Mesenchymal stem cell (in vitro differentiated cells and primary cell): ENCODE measurements around the gene AFF1.

Experiments used
- DNase-seq: peaks from one replicate; pipeline ENCODE4 v3.0.0-alpha.2; 2013
- H2AFZ ChIP-seq: one replicate; pipeline ENCODE4 v1.6.1; 2013; ENCODE audit warnings: low read depth, mild to moderate bottlenecking, control low read depth, inconsistent platforms, low read length, moderate library complexity
- H2AK5ac ChIP-seq: 2 replicates; pipeline ENCODE4 v1.6.1; 2013; ENCODE audit warnings: low read length, moderate library complexity, mild to moderate bottlenecking, inconsistent platforms; ENCODE audit not compliant: severe bottlenecking
- H2BK120ac ChIP-seq: one replicate; pipeline ENCODE4 v1.6.1; 2013; ENCODE audit warnings: low read depth, mild to moderate bottlenecking, inconsistent platforms, low read length, moderate library complexity
- H2BK12ac ChIP-seq, 2 experiments: one replicate each; pipeline ENCODE4 v1.6.1; 2013; ENCODE audit warnings: inconsistent platforms in 2 of 2, low read length in 2 of 2, mild to moderate bottlenecking in 2 of 2, moderate library complexity in 2 of 2, control low read depth in 1 of 2
- H2BK15ac ChIP-seq: one replicate; pipeline ENCODE4 v1.6.1; 2013; ENCODE audit warnings: mild to moderate bottlenecking, low read depth, inconsistent platforms; ENCODE audit not compliant: poor library complexity, severe bottlenecking
- H2BK5ac ChIP-seq: 2 replicates; pipeline ENCODE4 v1.6.1; 2013; ENCODE audit warnings: low read depth, mild to moderate bottlenecking, low read length, control low read depth, inconsistent platforms; ENCODE audit not compliant: poor library complexity, severe bottlenecking
- H3K14ac ChIP-seq, 2 experiments: one replicate each; pipeline ENCODE4 v1.6.1; 2013; ENCODE audit warnings: inconsistent platforms in 2 of 2, low read length in 2 of 2, control low read depth in 1 of 2, mild to moderate bottlenecking in 1 of 2, moderate library complexity in 1 of 2
- H3K18ac ChIP-seq, 2 experiments: one replicate each; pipeline ENCODE4 v1.6.1; 2013; ENCODE audit warnings: inconsistent platforms in 2 of 2, low read length in 2 of 2, control low read depth in 1 of 2, low read depth in 1 of 2, mild to moderate bottlenecking in 1 of 2
- H3K23ac ChIP-seq, 2 experiments: one replicate each; pipeline ENCODE4 v1.6.1; 2013; ENCODE audit warnings: inconsistent platforms in 2 of 2, low read length in 2 of 2, mild to moderate bottlenecking in 2 of 2, moderate library complexity in 2 of 2, control low read depth in 1 of 2
- H3K27ac ChIP-seq: 2 replicates; pipeline ENCODE4 v1.5.1; 2013; ENCODE audit warnings: mild to moderate bottlenecking, moderate library complexity, low read length, control low read depth, inconsistent platforms; ENCODE audit not compliant: poor library complexity, severe bottlenecking
- H3K27me3 ChIP-seq, 2 experiments: 2 replicates each; pipeline versions ENCODE4 v1.6.1 to v1.7.0; 2013; ENCODE audit warnings: low read length in 2 of 2, mild to moderate bottlenecking in 2 of 2, moderate library complexity in 2 of 2, control low read depth in 1 of 2, inconsistent platforms in 1 of 2; ENCODE audit not compliant: control insufficient read depth in 1 of 2, insufficient read depth in 1 of 2
- H3K36me3 ChIP-seq, 2 experiments: 2 replicates each; pipeline versions ENCODE4 v1.6.1 to v1.7.0; 2013; ENCODE audit warnings: low read length in 2 of 2, control low read depth in 1 of 2, inconsistent platforms in 1 of 2, low read depth in 1 of 2, mild to moderate bottlenecking in 1 of 2; ENCODE audit not compliant: insufficient read depth in 2 of 2, control insufficient read depth in 1 of 2
- H3K4ac ChIP-seq, 2 experiments: one replicate each; pipeline ENCODE4 v1.6.1; 2013; ENCODE audit warnings: inconsistent platforms in 2 of 2, low read length in 2 of 2, mild to moderate bottlenecking in 2 of 2, moderate library complexity in 2 of 2, control low read depth in 1 of 2, low read depth in 1 of 2
- H3K4me1 ChIP-seq: 2 replicates; pipeline ENCODE4 v1.6.1; 2013; ENCODE audit warnings: low read depth, low read length, control low read depth; ENCODE audit not compliant: control insufficient read depth, insufficient read depth
- H3K4me2 ChIP-seq: 2 replicates; pipeline ENCODE4 v1.6.1; 2013; ENCODE audit warnings: low read length, mild to moderate bottlenecking, inconsistent platforms; ENCODE audit not compliant: poor library complexity, severe bottlenecking
- H3K4me3 ChIP-seq, 2 experiments: 2 replicates each; pipeline versions ENCODE4 v1.5.1 to v1.7.0; 2013; ENCODE audit warnings: low read length in 2 of 2, mild to moderate bottlenecking in 2 of 2, control low read depth in 1 of 2, low read depth in 1 of 2; ENCODE audit not compliant: insufficient read depth in 1 of 2
- H3K79me1 ChIP-seq: replicated peaks from 2 replicates; pipeline ENCODE4 v1.6.1; 2013; ENCODE audit warnings: mild to moderate bottlenecking, control low read depth, low read length, inconsistent platforms; ENCODE audit not compliant: poor library complexity, severe bottlenecking
- H3K9ac ChIP-seq: 2 replicates; pipeline ENCODE4 v1.7.0; 2013; ENCODE audit warnings: mild to moderate bottlenecking, low read length, moderate library complexity
- H3K9me3 ChIP-seq: 2 replicates; pipeline ENCODE4 v1.7.0; 2013; ENCODE audit warnings: mild to moderate bottlenecking, low read length; ENCODE audit not compliant: control insufficient read depth
- H4K8ac ChIP-seq: one replicate; pipeline ENCODE4 v1.6.1; 2013; ENCODE audit warnings: inconsistent platforms, mild to moderate bottlenecking, low read length, moderate library complexity
- H4K91ac ChIP-seq: one replicate; pipeline ENCODE4 v1.6.1; 2013; ENCODE audit warnings: mild to moderate bottlenecking, low read length, inconsistent platforms
- WGBS: methylation state at CpG from one replicate; pipeline ENCODE4 v1.1.7; 2013; ENCODE audit warnings: mixed read lengths; 5-methylcytosine and 5-hydroxymethylcytosine counted together

The AFF1 gene

DNA sequence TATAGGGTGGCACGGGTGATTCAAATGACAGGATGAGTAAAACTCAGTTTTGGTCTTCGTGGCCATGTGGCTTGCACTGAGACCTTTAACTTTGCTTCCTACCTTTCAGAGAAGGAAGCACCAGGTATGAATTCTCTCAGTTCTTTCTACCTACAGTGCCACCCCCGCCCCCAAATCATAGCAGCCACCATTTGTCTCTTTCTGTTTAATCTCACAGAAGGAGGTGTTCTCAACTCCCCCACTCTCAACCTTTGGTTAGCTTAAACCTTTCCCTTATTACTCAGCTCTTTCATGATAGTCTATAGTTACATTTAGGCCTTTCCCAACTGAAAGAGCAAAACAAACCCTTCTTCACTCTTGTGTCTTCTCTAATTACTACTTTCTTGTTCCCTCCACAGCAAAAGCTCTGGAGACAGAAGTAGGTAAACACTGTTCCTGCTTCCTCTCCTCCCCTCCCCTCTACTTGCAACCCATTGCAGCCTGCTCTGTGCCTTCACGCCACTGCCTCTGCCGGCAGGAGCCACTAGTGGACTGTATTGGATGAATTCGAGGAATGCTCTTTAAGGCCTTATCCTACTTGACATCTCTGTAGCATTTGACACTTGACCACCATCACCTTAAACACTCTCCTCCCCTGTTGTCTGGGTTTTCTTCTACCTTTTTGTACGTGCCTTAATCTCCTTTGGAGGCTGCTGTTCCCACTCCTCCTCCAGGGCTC, 123.7 kb downstream of the AFF1 start:
- Histone ChIP-seq H3K27me3 (no peaks in the 10 kb centered on the region), H3K27ac (no peak overlapping the region), H2BK5ac (no peak overlapping the region), H3K18ac (peak overlapping the region in 1 of 2 experiments; percentile 71), H3K4me3 (no peak overlapping the region), H4K8ac (no peak overlapping the region), H2BK120ac (no peak overlapping the region), H3K14ac (no peak overlapping the region), H2BK12ac (no peak overlapping the region), H3K79me1 (peaks cover 28% of the 10 kb centered on the region), H3K4me2 (no peak overlapping the region), H3K9ac (no peak overlapping the region), H2AFZ (no peak overlapping the region), H2BK15ac (no peak overlapping the region), H3K23ac (no peak overlapping the region), H3K9me3 (no peaks in the 10 kb centered on the region), H3K4ac (no peak overlapping the region), H3K36me3 (peaks cover 3 to 12% of the 10 kb centered on the region in 2 experiments), H4K91ac (no peak overlapping the region), H2AK5ac (no peak overlapping the region), H3K4me1 (peaks cover 10% of the 10 kb centered on the region)
- WGBS = 58% methylated on average over 7 of the region's 7 CpGs
- peak; percentile 47 for DNase-seq

DNA sequence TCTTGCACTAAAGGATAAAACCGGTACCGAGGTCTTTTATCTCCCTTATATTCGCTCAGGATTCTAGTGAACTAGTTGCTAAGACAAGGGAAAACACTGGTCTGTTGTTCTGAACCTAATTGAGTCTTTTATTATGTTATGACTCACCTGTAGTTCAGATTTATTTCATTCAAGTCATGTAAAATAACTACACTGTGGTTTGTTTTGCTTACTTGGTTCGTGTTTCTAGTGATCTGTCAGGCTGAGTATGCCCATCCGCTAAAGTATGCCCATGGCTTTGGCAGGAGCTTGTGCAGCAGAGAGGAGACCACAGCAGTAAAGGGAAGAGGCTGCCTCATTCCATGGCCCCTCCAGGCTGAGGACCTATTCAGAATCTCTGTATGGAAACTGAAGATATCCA, 126.1 kb downstream of the AFF1 start:
- Histone ChIP-seq H3K27ac (no peak overlapping the region), H2BK12ac (no peak overlapping the region), H2BK5ac (no peak overlapping the region), H3K27me3 (no peaks in the 10 kb centered on the region), H3K23ac (no peak overlapping the region), H4K8ac (no peak overlapping the region), H3K4me1 (peaks cover 10% of the 10 kb centered on the region), H3K4me3 (no peak overlapping the region), H3K4ac (no peak overlapping the region), H2BK15ac (no peak overlapping the region), H3K79me1 (peaks cover 24% of the 10 kb centered on the region), H4K91ac (no peak overlapping the region), H2AFZ (no peak overlapping the region), H3K9me3 (no peaks in the 10 kb centered on the region), H3K9ac (no peak overlapping the region), H2BK120ac (no peak overlapping the region), H2AK5ac (no peak overlapping the region), H3K18ac (no peak overlapping the region), H3K14ac (no peak overlapping the region), H3K36me3 (peaks cover 3 to 12% of the 10 kb centered on the region in 2 experiments), H3K4me2 (no peak overlapping the region)
- WGBS = 78% methylated on average over 4 of the region's 5 CpGs
- DNase-seq = peak; percentile 60

DNA sequence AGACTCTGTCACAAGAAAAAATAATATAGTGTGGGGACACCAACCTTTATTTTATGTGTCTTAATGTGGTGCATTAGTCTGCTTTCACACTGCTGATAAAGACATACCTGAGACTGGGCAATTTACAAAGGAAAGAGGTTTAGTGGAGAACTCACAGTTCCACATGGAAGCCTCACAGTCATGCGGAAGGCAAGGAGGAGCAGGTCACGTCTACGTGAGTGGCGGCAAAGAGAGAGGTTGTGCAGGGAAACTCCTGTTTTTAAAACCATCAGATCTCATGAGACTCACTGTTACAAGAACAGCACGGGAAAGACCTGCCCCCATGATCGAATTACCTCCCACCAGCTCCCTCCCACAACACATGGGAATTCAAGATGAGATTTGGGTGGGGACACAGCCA, 130.2 kb downstream of the AFF1 start:
- H4K91ac ChIP-seq = no peak overlapping the region
- H4K8ac ChIP-seq = no peak overlapping the region
- H3K4ac ChIP-seq = no peak overlapping the region
- H3K9ac ChIP-seq = no peak overlapping the region
- H2BK12ac ChIP-seq = no peak overlapping the region
- no peak overlapping the region for H2AFZ ChIP-seq
- H3K79me1 ChIP-seq = peaks cover 22% of the 10 kb centered on the region
- peaks cover 0 to 9% of the 10 kb centered on the region in 2 experiments for H3K36me3 ChIP-seq
- no peak overlapping the region for H3K18ac ChIP-seq
- WGBS = 70% methylated on average over 4 of the region's 6 CpGs
- no peak overlapping the region for H3K4me2 ChIP-seq
- no peak overlapping the region for H3K14ac ChIP-seq
- DNase-seq = no peak
- H2BK120ac ChIP-seq = no peak overlapping the region
- no peak overlapping the region for H2AK5ac ChIP-seq
- no peaks in the 10 kb centered on the region for H3K27me3 ChIP-seq
- no peak overlapping the region for H2BK15ac ChIP-seq
- H3K4me3 ChIP-seq = no peak overlapping the region
- H3K23ac ChIP-seq = no peak overlapping the region
- no peak overlapping the region for H2BK5ac ChIP-seq
- H3K4me1 ChIP-seq = peaks cover 2% of the 10 kb centered on the region
- H3K27ac ChIP-seq = no peak overlapping the region
- H3K9me3 ChIP-seq = no peaks in the 10 kb centered on the region

- H3K9me3 ChIP-seq = no peaks in the 10 kb centered on the region
- H3K79me1 ChIP-seq = peaks cover 26% of the 10 kb centered on the region
- no peak overlapping the region for H3K27ac ChIP-seq
- H2BK15ac ChIP-seq = no peak overlapping the region
- no peak overlapping the region for H3K9ac ChIP-seq
- H3K4ac ChIP-seq = no peak overlapping the region
- H3K36me3 ChIP-seq = peaks cover 0 to 9% of the 10 kb centered on the region in 2 experiments
- no peak overlapping the region for H2BK5ac ChIP-seq
- H3K4me3 ChIP-seq = no peak overlapping the region
- H3K14ac ChIP-seq = no peak overlapping the region
- DNase-seq = no peak
- H3K23ac ChIP-seq = no peak overlapping the region
- H4K91ac ChIP-seq = no peak overlapping the region
- H3K18ac ChIP-seq = no peak overlapping the region
- no CpG with 5 or more reads among the region's 4 CpGs for WGBS
- H2BK120ac ChIP-seq = no peak overlapping the region
- H3K27me3 ChIP-seq = no peaks in the 10 kb centered on the region
- peaks cover 1% of the 10 kb centered on the region for H3K4me1 ChIP-seq
- no peak overlapping the region for H2AK5ac ChIP-seq
- no peak overlapping the region for H3K4me2 ChIP-seq
- H2AFZ ChIP-seq = no peak overlapping the region
- H2BK12ac ChIP-seq = no peak overlapping the region
- no peak overlapping the region for H4K8ac ChIP-seq
Observed at GRCh38 chr4:87066403-87067123, 131.8 kb downstream of the AFF1 start.
